Astrocyte (in vitro differentiated cells and primary cell): ENCODE measurements around the gene TMEM259.

Experiments used
- EZH2 ChIP-seq: IDR thresholded peaks from 2 replicates; pipeline ENCODE4 v1.6.1; 2012; ENCODE audit warnings: mild to moderate bottlenecking, low read length, inconsistent platforms; ENCODE audit not compliant: insufficient read depth
- TF ChIP-seq, protein P1 (sequence below): IDR thresholded peaks from 2 replicates; pipeline ENCODE4 v1.5.1; 2011; ENCODE audit warnings: low read depth, mild to moderate bottlenecking, inconsistent platforms, low read length, moderate library complexity; ENCODE audit not compliant: insufficient read depth

DNA sequence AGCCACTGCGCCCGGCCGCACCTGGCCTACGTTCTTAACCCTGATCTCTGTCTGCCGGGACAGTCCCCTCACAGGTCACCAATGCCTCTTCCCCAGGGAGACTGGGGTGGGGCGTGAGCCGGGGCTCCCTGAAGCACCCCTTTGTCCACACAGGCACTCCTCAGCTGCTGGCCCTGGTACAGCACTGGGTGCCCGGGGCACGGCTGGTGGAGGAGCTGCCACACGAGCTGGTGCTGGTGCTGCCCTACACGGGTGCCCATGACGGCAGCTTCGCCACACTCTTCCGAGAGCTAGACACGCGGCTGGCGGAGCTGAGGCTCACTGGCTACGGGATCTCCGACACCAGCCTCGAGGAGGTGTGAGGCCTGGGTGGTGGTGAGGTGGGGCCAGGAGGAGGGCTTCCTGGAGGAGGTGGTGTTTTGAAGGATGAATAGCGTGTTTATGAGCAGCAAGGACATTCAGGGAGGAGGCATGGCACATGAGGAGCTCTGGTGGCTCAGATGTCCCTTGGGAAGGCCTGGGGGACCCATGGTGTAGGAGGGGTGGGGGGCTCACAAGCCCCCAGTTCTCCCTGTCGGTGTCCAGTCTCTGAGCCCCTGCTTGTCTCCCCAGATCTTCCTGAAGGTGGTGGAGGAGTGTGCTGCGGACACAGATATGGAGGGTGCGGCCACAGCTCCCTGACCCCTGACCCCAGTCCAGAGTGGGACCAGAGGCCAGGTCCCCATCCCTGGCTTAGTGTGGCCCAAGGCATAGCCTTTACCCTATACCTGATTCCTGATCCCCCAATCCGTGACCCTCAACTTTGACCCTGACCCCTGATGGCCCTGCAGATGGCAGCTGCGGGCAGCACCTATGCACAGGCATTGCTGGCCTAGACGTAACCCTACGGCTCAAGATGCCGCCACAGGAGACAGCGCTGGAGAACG lies 32.5 kb upstream of the TMEM259 start:
- TF ChIP-seq, protein P1, sequence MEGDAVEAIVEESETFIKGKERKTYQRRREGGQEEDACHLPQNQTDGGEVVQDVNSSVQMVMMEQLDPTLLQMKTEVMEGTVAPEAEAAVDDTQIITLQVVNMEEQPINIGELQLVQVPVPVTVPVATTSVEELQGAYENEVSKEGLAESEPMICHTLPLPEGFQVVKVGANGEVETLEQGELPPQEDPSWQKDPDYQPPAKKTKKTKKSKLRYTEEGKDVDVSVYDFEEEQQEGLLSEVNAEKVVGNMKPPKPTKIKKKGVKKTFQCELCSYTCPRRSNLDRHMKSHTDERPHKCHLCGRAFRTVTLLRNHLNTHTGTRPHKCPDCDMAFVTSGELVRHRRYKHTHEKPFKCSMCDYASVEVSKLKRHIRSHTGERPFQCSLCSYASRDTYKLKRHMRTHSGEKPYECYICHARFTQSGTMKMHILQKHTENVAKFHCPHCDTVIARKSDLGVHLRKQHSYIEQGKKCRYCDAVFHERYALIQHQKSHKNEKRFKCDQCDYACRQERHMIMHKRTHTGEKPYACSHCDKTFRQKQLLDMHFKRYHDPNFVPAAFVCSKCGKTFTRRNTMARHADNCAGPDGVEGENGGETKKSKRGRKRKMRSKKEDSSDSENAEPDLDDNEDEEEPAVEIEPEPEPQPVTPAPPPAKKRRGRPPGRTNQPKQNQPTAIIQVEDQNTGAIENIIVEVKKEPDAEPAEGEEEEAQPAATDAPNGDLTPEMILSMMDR = no peak
- TF ChIP-seq EZH2 = no peak
